GM12878 (cell line): ENCODE data around the gene OR6N2. TPM values are rescaled to one million over a fixed set of nuclear protein-coding genes. Genes with fewer than 3 reads are reported as not detected.
A peak's percentile ranks its signal among the peaks of the same experiment; 100 is the strongest.

Source experiments
- ATAC-seq: fragments of 200-7000 bp; cut with Tn5 transposase; 3 replicates; pipeline ENCODE4 v1.9.1; 2020; ENCODE audit warnings: mild to moderate bottlenecking, moderate library complexity
- BruUV-seq: library from RNA; stranded (reverse); fragments of 400-500 nt; replicated peaks from 2 replicates; lab custom pipeline; 2021; lab: Mats Ljungman, UMichigan
- CTCF ChIA-PET: fragments of 300-600 bp; sonication (Branson Sonifier 250); formaldehyde crosslinking; extraction: SDS; loops from one replicate; lab custom pipeline; 2021; ENCODE audit warnings: inconsistent platforms; lab: Yijun Ruan, JAX
- POLR2A ChIA-PET: fragments of 350-600 bp; formaldehyde crosslinking; extraction: SDS; loops from one replicate; lab custom pipeline; 2021; ENCODE audit warnings: inconsistent platforms; lab: Charles Lee
- RAD21 ChIA-PET: fragments of 300-600 bp; sonication (Branson Sonifier 250); formaldehyde crosslinking; loops from one replicate; lab custom pipeline; 2023; ENCODE audit warnings: antibody characterized with exemption; ENCODE audit not compliant: unreplicated experiment; lab: Charles Lee
- SMC1A ChIA-PET: fragments of 300-600 bp; sonication (Branson Sonifier 250); formaldehyde crosslinking; loops from one replicate; lab custom pipeline; 2023; ENCODE audit not compliant: unreplicated experiment, uncharacterized antibody; lab: Charles Lee
- DNase-seq: peaks from one replicate; pipeline ENCODE4 v3.0.0-alpha.2; 2011; ENCODE audit warnings: low read depth, low spot score
- FAIRE-seq: peaks from 3 replicates; lab custom pipeline; 2011; peaks lifted over from hg19 to GRCh38; lab: Jason Lieb, UNC
- H2AFZ ChIP-seq: 2 replicates; pipeline ENCODE4 v1.6.0; 2011; ENCODE audit warnings: low read depth, low read length, control low read depth; ENCODE audit not compliant: control insufficient read depth
- H3K27ac ChIP-seq: 2 replicates; pipeline ENCODE4 v1.5.1; 2011; ENCODE audit warnings: control low read depth; ENCODE audit not compliant: control insufficient read depth, insufficient read depth
- H3K27me3 ChIP-seq, 2 experiments: replicated peaks in 1 of 2; 2 replicates each; pipeline versions ENCODE4 v1.6.0 to v1.6.1; 2011; ENCODE audit warnings: low read length in 1 of 2; ENCODE audit not compliant: control insufficient read depth in 2 of 2, insufficient read depth in 2 of 2
- H3K36me3 ChIP-seq, 2 experiments: 2 replicates each; pipeline ENCODE4 v1.5.1; 2011; ENCODE audit warnings: low read length in 1 of 2; ENCODE audit not compliant: control insufficient read depth in 2 of 2, insufficient read depth in 2 of 2
- H3K4me1 ChIP-seq: 2 replicates; pipeline ENCODE4 v1.6.1; 2011; ENCODE audit warnings: mild to moderate bottlenecking, low read length, moderate library complexity, mixed read lengths; ENCODE audit not compliant: control insufficient read depth, insufficient read depth
- H3K4me2 ChIP-seq: 2 replicates; pipeline ENCODE4 v1.6.0; 2011; ENCODE audit warnings: control low read depth; ENCODE audit not compliant: control insufficient read depth, insufficient read depth
- H3K4me3 ChIP-seq: fragments of 200-600 bp; sonication (generic); 2 replicates; pipeline ENCODE4 v1.5.1; 2016
- H3K79me2 ChIP-seq: 2 replicates; pipeline ENCODE4 v1.6.0; 2011; ENCODE audit warnings: low read length; ENCODE audit not compliant: control insufficient read depth, insufficient read depth
- H3K9ac ChIP-seq: 2 replicates; pipeline ENCODE4 v1.8.0; 2011; ENCODE audit warnings: low read length, control low read depth, mixed read lengths; ENCODE audit not compliant: control insufficient read depth, insufficient read depth
- H3K9me3 ChIP-seq: replicated peaks from 3 replicates; pipeline ENCODE4 v1.5.1; 2011; ENCODE audit warnings: mild to moderate bottlenecking, low read length; ENCODE audit not compliant: control insufficient read depth, insufficient read depth
- H4K20me1 ChIP-seq: 2 replicates; pipeline ENCODE4 v1.6.0; 2011; ENCODE audit not compliant: control insufficient read depth, insufficient read depth
- ATF7 ChIP-seq: fragments of 450-650 bp; IDR thresholded peaks from 2 replicates; pipeline ENCODE4 v1.6.1; 2016; ENCODE audit warnings: low read depth, mild to moderate bottlenecking
- DPF2 ChIP-seq: fragments of 450-650 bp; IDR thresholded peaks from 2 replicates; pipeline ENCODE4 v1.6.1; 2017; ENCODE audit warnings: mild to moderate bottlenecking
- MAX ChIP-seq: IDR thresholded peaks from 2 replicates; pipeline ENCODE4 v1.6.1; 2012; ENCODE audit warnings: low read depth, low read length, improper control_type of control experiment
- MYB ChIP-seq: fragments of 150-350 bp; IDR thresholded peaks from 2 replicates; pipeline ENCODE4 v1.6.1; 2014; ENCODE audit warnings: mild to moderate bottlenecking, low read depth, low read length, borderline replicate concordance
- NFIC ChIP-seq: IDR thresholded peaks from 2 replicates; pipeline ENCODE4 v1.6.1; 2012; ENCODE audit warnings: low read depth, mild to moderate bottlenecking, inconsistent platforms, low read length, moderate library complexity
- NFYB ChIP-seq: IDR thresholded peaks from 2 replicates; pipeline ENCODE4 v1.6.1; 2011; ENCODE audit warnings: low read depth, mild to moderate bottlenecking, low read length, improper control_type of control experiment, moderate library complexity; ENCODE audit not compliant: insufficient read depth
- SMAD1 ChIP-seq: fragments of 450-650 bp; IDR thresholded peaks from 2 replicates; pipeline ENCODE4 v1.6.1; 2018; ENCODE audit warnings: mild to moderate bottlenecking, low read depth; ENCODE audit not compliant: partially characterized antibody
- WGBS: methylation state at CpG from one replicate; pipeline ENCODE4 v1.1.6; 2016; ENCODE audit warnings: low lambda C conversion rate; ENCODE audit not compliant: insufficient replicate concordance, insufficient coverage; ENCODE audit errors: missing lambda C conversion rate; 5-methylcytosine and 5-hydroxymethylcytosine counted together
- in situ Hi-C: fragments of 300-500 bp; cut with MboI; formaldehyde crosslinking; loops from 9 replicates; pipeline ENCODE4 v1.14.3; 2018; ENCODE audit warnings: mixed read lengths
- intact Hi-C: fragments of 100-400 bp; cut with micrococcal nuclease; formaldehyde crosslinking; loops from one replicate; pipeline ENCODE4 v1.14.2; 2022; ENCODE audit not compliant: unreplicated experiment
- polyA plus RNA-seq, 11 experiments: library from polyadenylated mRNA; depleted of rRNA in 4 of 11; unstranded in 6 of 11; stranded (reverse) in 5 of 11; fragments of >200 nt; fragmentation: Nextera tagmentation in 4 of 11; fragmentation: Illumina TruSeq in 1 of 11; extraction: Ambion mirVana in 4 of 11; extraction: Trizol in 1 of 11; gene quantifications; 1 replicate in 1 of 11; 2 replicates in 10 of 11; pipeline versions ENCODE4 v1.2.1 to v1.2.3, GENCODE V29; 2011 to 2016; ENCODE audit warnings: inconsistent platforms in 2 of 11, missing spikeins in 2 of 11, low read depth in 1 of 11
- total RNA-seq, 4 experiments: library from RNA; depleted of rRNA in 3 of 4; stranded (reverse); fragments of >200 nt in 3 of 4; fragmentation: Illumina TruSeq in 1 of 4; extraction: Trizol in 1 of 4; gene quantifications; 2 replicates each; pipeline versions ENCODE4 v1.2.1 to v1.2.3, GENCODE V29; 2013 to 2021

The OR6N2 gene
- total and polyA plus RNA-seq, 10 of the 15 experiments (the other 5 are each of a cell fraction or from before 2014, with no cell fraction given), result not detected

GRCh38 chr1:158818975-158819431 is 38.0 kb upstream of the OR6N2 start:
- no peaks in the 10 kb centered on the region for H3K79me2 ChIP-seq
- no peak overlapping the region for H3K27ac ChIP-seq
- ChIA-PET SMC1A (interaction anchor here (0.7 to 3.5 kb wide), 6 partner anchors 12 to 180 kb away, joined by 3 to 31 read pairs (median 3); partner anchors contain the start of gene MNDA), POLR2A (interaction anchor here (1.0 kb wide), 1 partner anchor 11 kb away, joined by 4 read pairs; no protein-coding TSS in a partner anchor), RAD21 (interaction anchor here (0.9 to 2.2 kb wide), 5 partner anchors 13 to 259 kb away, joined by 3 to 18 read pairs (median 4); partner anchors contain the start of genes AIM2 and MNDA), CTCF (interaction anchor here (1.0 to 1.3 kb wide), 3 partner anchors 10 to 179 kb away, joined by 3 read pairs; no protein-coding TSS in a partner anchor)
- H3K9ac ChIP-seq, result no peak overlapping the region
- FAIRE-seq, result no peak
- no peak for ATAC-seq
- no TSS peak for BruUV-seq
- H3K36me3 ChIP-seq, result no peaks in the 10 kb centered on the region
- TF ChIP-seq MYB (no peak), ATF7 (no peak), SMAD1 (no peak), NFIC (no peak), DPF2 (no peak), MAX (no peak), NFYB (no peak)
- H3K4me3 ChIP-seq, result no peak overlapping the region
- no peak for DNase-seq
- no peaks in the 10 kb centered on the region for H4K20me1 ChIP-seq
- intact Hi-C loops, result no loop called here
- no peaks in the 10 kb centered on the region; the same call in 2 of the 3 replicates for H3K9me3 ChIP-seq
- H3K27me3 ChIP-seq, result no peaks in the 10 kb centered on the region
- no peak overlapping the region for H3K4me2 ChIP-seq
- peak overlapping the region; percentile 50 for H2AFZ ChIP-seq
- in situ Hi-C loops, result no loop called here
- peaks cover 7% of the 10 kb centered on the region; the same call in 1 of the 2 replicates for H3K4me1 ChIP-seq
- WGBS, result 89% methylated on average over 1 of the region's 1 CpG
